Breast epithelium (tissue), 3 donors: ENCODE measurements around the gene IKBKE.

Experiments used
- POLR2A ChIP-seq: fragments of 450-650 bp; IDR thresholded peaks from one replicate; pipeline ENCODE4 v1.6.1; 2016; ENCODE audit warnings: antibody characterized with exemption, mild to moderate bottlenecking, moderate library complexity
- POLR2AphosphoS5 ChIP-seq, 3 donors: sonication (generic); formaldehyde crosslinking; IDR thresholded peaks; one replicate each; pipeline ENCODE4 v1.6.1; 2017; ENCODE audit warnings: antibody characterized with exemption in 3 of 3
- TF ChIP-seq, protein P1 (sequence below), 3 donors: fragments of 450-650 bp; IDR thresholded peaks; one replicate each; pipeline ENCODE4 v1.5.1; 2016 to 2017; ENCODE audit warnings: antibody characterized with exemption in 3 of 3, mild to moderate bottlenecking in 3 of 3, moderate library complexity in 3 of 3

- TF ChIP-seq POLR2A (no peak), POLR2AphosphoS5 (IDR thresholded peaks at IDR 0.05) (no peak)
- TF ChIP-seq, protein P1, sequence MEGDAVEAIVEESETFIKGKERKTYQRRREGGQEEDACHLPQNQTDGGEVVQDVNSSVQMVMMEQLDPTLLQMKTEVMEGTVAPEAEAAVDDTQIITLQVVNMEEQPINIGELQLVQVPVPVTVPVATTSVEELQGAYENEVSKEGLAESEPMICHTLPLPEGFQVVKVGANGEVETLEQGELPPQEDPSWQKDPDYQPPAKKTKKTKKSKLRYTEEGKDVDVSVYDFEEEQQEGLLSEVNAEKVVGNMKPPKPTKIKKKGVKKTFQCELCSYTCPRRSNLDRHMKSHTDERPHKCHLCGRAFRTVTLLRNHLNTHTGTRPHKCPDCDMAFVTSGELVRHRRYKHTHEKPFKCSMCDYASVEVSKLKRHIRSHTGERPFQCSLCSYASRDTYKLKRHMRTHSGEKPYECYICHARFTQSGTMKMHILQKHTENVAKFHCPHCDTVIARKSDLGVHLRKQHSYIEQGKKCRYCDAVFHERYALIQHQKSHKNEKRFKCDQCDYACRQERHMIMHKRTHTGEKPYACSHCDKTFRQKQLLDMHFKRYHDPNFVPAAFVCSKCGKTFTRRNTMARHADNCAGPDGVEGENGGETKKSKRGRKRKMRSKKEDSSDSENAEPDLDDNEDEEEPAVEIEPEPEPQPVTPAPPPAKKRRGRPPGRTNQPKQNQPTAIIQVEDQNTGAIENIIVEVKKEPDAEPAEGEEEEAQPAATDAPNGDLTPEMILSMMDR (IDR thresholded peaks at IDR 0.05): no peak
Observed at GRCh38 chr1:206476058-206476457, 5.8 kb downstream of the IKBKE start.
